Activated CD8-positive, alpha-beta memory T cell treated with anti-CD3 and anti-CD28 coated beads, Interleukin-2, amount 10 ng/mL, durations not matched to agents 7 days and 5 days (primary cell): Measurements from ENCODE around the gene SPEF1. TPM values are rescaled to one million over a fixed set of nuclear protein-coding genes. Genes with fewer than 3 reads are reported as not detected.

Experiments
- ATAC-seq: fragments of 150-1000 bp; cut with Tn5 transposase; one replicate; pipeline ENCODE4 v1.10.0; 2021; ENCODE audit warnings: moderate library complexity
- CTCF ChIA-PET: fragments of 350-600 bp; sonication (Branson Sonifier 250); formaldehyde crosslinking; loops from one replicate; lab custom pipeline; 2021; ENCODE audit warnings: antibody characterized with exemption; lab: Charles Lee
- DNase-seq: peaks from one replicate; pipeline ENCODE4 v3.0.0-alpha.2; 2020
- H3K27ac Mint-ChIP-seq: one replicate; pipeline ENCODE4 v1.8.0; 2021; ENCODE audit warnings: mild to moderate bottlenecking, mixed read lengths
- H3K27me3 Mint-ChIP-seq: one replicate; pipeline ENCODE4 v1.8.0; 2021; ENCODE audit warnings: mixed read lengths
- H3K36me3 Mint-ChIP-seq: one replicate; pipeline ENCODE4 v1.8.0; 2021; ENCODE audit warnings: mild to moderate bottlenecking, mixed read lengths
- H3K4me1 Mint-ChIP-seq: one replicate; pipeline ENCODE4 v1.8.0; 2021; ENCODE audit warnings: mixed read lengths
- H3K4me3 Mint-ChIP-seq: one replicate; pipeline ENCODE4 v1.8.0; 2021; ENCODE audit warnings: mild to moderate bottlenecking, moderate library complexity, mixed read lengths
- H3K9me3 Mint-ChIP-seq: one replicate; pipeline ENCODE4 v1.8.0; 2022; ENCODE audit warnings: low read depth, mixed read lengths
- total RNA-seq, 2 experiments: library from RNA; stranded (reverse); gene quantifications; one replicate each; pipeline ENCODE4 v1.2.3, GENCODE V29; 2021

The SPEF1 gene
- total RNA-seq, 2 experiments from 2014 or later = 0.18 TPM; not detected in 1

DNA sequence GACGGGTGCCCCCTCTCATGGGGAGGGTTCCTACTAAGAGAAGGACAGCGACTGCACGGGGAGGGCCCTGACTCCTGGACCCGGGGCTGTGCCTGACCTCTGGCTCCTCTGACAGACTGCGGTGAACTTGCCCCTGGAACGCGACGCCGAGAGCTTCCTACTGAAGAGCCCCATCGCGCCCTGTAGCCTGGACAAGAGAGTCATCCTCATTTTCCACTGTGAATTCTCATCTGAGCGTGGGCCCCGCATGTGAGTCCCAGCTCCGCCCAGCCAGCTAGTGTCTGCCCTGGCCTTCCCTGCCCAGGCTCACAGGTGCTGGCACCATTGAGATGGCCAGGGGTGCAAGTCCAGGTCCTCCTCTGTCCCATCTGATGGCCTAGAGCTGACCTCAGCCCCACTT, 22.0 kb upstream of the SPEF1 start:
- H3K27ac Mint-ChIP-seq = peak overlapping the region; percentile 25
- peaks cover 75% of the 10 kb centered on the region for H3K36me3 Mint-ChIP-seq
- H3K9me3 Mint-ChIP-seq = no peaks in the 10 kb centered on the region
- no peaks in the 10 kb centered on the region for H3K27me3 Mint-ChIP-seq
- CTCF ChIA-PET = no interaction called here
- peaks cover 67% of the 10 kb centered on the region for H3K4me1 Mint-ChIP-seq
- no peak overlapping the region for H3K4me3 Mint-ChIP-seq
- no peak for ATAC-seq
- DNase-seq = no peak

DNA sequence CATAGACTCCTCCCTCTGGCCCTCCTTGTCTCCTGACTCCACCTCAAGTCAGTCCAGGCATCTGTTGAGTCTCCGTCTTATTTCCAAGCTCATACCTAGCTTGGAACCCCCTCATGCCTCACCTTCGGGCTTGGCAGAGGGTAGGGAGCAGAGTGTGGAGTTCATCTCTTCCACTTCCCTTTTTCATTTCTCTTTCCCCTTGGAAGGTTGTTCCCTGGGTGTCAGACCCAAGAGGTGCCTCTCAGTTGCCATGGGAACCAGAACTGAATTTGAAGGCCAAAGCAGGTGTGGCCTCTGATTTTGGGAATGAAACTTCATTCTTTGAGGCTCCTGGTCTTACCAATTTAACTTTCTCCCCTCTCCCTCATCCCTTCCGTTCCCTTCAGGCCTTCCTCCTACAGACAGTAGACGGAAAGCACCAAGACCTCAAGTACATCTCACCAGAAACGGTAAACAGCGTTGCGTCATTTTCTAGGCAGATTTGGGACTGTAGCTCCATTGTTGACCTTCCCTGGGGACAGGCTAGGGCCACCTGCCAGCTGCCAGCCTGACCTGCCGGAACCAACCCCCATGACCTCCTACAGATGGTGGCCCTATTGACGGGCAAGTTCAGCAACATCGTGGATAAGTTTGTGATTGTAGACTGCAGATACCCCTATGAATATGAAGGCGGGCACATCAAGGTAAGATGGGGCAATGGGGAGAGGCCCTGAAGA, 21.4 kb upstream of the SPEF1 start:
- DNase-seq (no peak), ATAC-seq (no peak)
- Mint-ChIP-seq H3K27ac (no peak overlapping the region), H3K36me3 (peaks cover 81% of the 10 kb centered on the region), H3K4me1 (peaks cover 70% of the 10 kb centered on the region), H3K9me3 (no peaks in the 10 kb centered on the region), H3K27me3 (no peaks in the 10 kb centered on the region), H3K4me3 (no peak overlapping the region)
- CTCF ChIA-PET = interaction anchor here (1.8 to 5.1 kb wide), 2 partner anchors 17 to 52 kb away, joined by 4 to 45 read pairs; partner anchors contain the start of gene AP5S1

DNA sequence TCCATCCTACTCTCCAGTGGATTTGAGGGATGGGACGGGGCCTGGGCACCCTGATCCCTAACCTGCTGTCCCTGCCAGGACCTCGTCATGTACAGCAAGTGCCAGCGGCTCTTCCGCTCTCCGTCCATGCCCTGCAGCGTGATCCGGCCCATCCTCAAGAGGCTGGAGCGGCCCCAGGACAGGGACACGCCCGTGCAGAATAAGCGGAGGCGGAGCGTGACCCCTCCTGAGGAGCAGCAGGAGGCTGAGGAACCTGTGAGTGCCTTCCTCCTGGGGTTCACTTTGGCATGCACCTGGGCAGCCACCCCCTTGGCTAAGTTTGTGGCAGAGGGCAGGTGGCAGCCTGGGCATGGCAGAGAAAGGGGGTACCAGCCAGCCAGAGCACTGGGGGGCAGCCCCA, 20.6 kb upstream of the SPEF1 start:
- no peaks in the 10 kb centered on the region for H3K9me3 Mint-ChIP-seq
- H3K4me1 Mint-ChIP-seq = peaks cover 62% of the 10 kb centered on the region
- no peak overlapping the region for H3K4me3 Mint-ChIP-seq
- H3K27me3 Mint-ChIP-seq = no peaks in the 10 kb centered on the region
- peaks cover 88% of the 10 kb centered on the region for H3K36me3 Mint-ChIP-seq
- DNase-seq (no peak), ATAC-seq (no peak)
- CTCF ChIA-PET = interaction anchor here (1.3 to 5.1 kb wide), 3 partner anchors 9 to 53 kb away, joined by 4 to 45 read pairs (median 5); partner anchors contain the start of gene AP5S1
- H3K27ac Mint-ChIP-seq = peak overlapping the region; percentile 54

DNA sequence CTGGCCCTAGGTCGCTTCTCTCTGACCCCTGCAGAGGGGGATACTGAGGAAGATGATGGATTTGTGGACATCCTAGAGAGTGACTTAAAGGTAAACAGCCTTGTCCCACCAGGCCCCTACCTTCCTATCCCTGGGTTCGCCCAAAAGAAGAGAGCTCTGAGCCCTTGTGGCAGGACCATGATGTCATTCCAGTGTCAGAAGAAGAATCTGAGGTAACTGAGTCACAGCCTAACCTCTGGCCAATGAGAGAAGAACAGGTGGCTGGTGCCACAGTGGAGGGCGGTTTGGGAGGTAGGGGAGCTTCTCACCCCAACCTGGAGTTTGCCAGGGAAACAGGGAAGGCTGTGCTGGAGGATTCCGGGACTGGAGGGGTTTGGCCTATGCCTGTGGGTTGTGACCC, 20.1 kb upstream of the SPEF1 start:
- H3K9me3 Mint-ChIP-seq = no peaks in the 10 kb centered on the region
- H3K4me1 Mint-ChIP-seq = peaks cover 58% of the 10 kb centered on the region
- H3K27me3 Mint-ChIP-seq = no peaks in the 10 kb centered on the region
- H3K27ac Mint-ChIP-seq = peak overlapping the region; percentile 54
- CTCF ChIA-PET = interaction anchor here (1.1 to 5.1 kb wide), 4 partner anchors 10 to 53 kb away, joined by 3 to 45 read pairs (median 4); partner anchors contain the start of gene AP5S1
- ATAC-seq (no peak), DNase-seq (no peak)
- peaks cover 88% of the 10 kb centered on the region for H3K36me3 Mint-ChIP-seq
- H3K4me3 Mint-ChIP-seq = no peak overlapping the region

DNA sequence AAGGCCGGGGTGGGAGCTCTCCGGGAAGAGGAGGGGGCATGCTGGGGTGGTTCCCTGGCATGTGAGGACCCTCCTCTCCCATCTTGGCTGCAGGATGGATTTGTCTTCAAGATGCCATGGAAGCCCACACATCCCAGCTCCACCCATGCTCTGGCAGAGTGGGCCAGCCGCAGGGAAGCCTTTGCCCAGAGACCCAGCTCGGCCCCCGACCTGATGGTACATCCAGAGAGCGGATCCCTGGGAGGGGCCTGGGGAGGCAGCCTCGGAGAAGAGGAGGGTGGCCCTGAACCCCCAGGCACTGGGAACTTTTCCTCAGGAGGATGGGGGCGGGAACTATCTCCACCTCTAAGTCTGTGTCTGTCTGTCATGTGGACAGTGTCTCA, 19.6 kb upstream of the SPEF1 start:
- CTCF ChIA-PET = interaction anchor here (1.1 to 5.1 kb wide), 4 partner anchors 10 to 54 kb away, joined by 3 to 45 read pairs (median 4); partner anchors contain the start of gene AP5S1
- Mint-ChIP-seq H3K4me1 (peaks cover 56% of the 10 kb centered on the region), H3K27ac (peak overlapping the region; percentile 54), H3K9me3 (no peaks in the 10 kb centered on the region), H3K27me3 (no peaks in the 10 kb centered on the region), H3K4me3 (no peak overlapping the region), H3K36me3 (peaks cover 85% of the 10 kb centered on the region)
- ATAC-seq (no peak), DNase-seq (no peak)

DNA sequence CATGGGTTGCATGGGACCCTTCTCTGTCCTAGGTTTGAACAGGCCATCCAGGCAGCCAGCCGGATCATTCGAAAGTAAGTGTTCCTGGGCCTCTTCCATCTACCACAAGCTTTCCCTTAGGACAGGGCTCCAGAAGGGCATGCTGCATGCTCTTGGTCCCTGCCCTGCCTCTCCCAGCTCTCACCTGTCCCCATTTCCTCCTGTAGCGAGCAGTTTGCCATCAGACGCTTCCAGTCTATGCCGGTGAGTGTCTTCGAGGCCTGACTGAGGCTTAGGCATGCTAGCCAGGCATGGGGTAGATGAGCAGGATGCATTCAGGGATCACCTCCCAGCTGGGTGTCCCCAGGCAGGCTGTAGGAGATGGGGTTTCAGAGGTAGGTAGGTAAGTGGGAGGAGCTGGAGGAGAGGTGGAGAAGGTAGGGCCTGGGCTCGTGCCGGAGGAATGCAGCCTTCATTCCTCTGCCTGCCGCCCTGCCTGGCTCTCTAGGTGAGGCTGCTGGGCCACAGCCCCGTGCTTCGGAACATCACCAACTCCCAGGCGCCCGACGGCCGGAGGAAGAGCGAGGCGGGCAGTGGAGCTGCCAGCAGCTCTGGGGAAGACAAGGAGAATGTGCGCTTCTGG, 19.1 kb upstream of the SPEF1 start:
- no peaks in the 10 kb centered on the region for H3K9me3 Mint-ChIP-seq
- CTCF ChIA-PET = interaction anchor here (0.9 to 5.1 kb wide), 6 partner anchors 10 to 19 kb away, joined by 3 to 45 read pairs (median 4); partner anchors contain the start of genes AP5S1 and CENPB
- no peaks in the 10 kb centered on the region for H3K27me3 Mint-ChIP-seq
- H3K27ac Mint-ChIP-seq = peak overlapping the region; percentile 85
- ATAC-seq = no peak
- peaks cover 80% of the 10 kb centered on the region for H3K36me3 Mint-ChIP-seq
- no peak for DNase-seq
- H3K4me1 Mint-ChIP-seq = peaks cover 54% of the 10 kb centered on the region
- H3K4me3 Mint-ChIP-seq = no peak overlapping the region

DNA sequence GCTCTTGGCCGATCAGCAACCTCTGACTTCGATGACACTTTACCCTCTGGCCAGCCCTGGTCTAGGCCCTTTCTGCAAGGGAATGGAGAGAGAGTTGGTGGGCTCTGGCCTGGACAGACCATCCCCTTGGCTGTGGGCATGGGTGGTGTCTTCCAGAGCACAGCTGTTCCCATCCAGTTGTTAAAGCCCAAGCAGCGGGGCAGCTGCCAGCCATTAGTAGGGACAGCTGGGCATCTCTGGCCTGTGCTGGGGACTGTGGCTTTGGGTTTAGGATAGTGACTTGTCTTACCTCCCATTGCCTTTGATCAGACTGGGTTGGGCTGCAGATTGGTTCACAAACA, 17.6 kb upstream of the SPEF1 start:
- ATAC-seq (no peak), DNase-seq (no peak)
- Mint-ChIP-seq H3K27ac (peak overlapping the region; percentile 85), H3K4me3 (peak overlapping the region; percentile 94), H3K4me1 (peaks cover 54% of the 10 kb centered on the region), H3K9me3 (no peaks in the 10 kb centered on the region), H3K36me3 (peaks cover 67% of the 10 kb centered on the region), H3K27me3 (no peaks in the 10 kb centered on the region)
- CTCF ChIA-PET = interaction anchor here (0.8 to 5.1 kb wide), 3 partner anchors 12 to 21 kb away, joined by 3 to 45 read pairs (median 3); partner anchors contain the start of gene AP5S1

DNA sequence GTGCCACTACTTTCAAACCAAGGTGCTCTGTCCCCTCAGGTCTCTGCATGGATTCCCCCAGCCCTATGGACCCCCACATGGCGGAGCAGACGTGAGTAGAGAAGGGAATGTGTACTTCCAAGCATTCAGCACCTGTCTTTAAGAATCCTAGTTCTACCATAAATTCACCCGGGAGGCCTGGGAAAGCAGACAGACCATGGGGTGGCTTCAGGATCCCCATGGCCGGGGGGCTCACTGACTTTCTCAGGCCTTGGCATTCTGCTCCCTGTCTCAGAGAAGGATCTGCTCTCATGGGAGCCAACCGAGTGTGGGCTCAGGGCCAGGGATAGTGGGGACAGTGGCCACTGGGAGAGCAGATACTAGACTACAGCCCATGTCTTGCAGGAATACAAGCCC, 17.1 kb upstream of the SPEF1 start:
- ATAC-seq = no peak
- no peaks in the 10 kb centered on the region for H3K9me3 Mint-ChIP-seq

DNA sequence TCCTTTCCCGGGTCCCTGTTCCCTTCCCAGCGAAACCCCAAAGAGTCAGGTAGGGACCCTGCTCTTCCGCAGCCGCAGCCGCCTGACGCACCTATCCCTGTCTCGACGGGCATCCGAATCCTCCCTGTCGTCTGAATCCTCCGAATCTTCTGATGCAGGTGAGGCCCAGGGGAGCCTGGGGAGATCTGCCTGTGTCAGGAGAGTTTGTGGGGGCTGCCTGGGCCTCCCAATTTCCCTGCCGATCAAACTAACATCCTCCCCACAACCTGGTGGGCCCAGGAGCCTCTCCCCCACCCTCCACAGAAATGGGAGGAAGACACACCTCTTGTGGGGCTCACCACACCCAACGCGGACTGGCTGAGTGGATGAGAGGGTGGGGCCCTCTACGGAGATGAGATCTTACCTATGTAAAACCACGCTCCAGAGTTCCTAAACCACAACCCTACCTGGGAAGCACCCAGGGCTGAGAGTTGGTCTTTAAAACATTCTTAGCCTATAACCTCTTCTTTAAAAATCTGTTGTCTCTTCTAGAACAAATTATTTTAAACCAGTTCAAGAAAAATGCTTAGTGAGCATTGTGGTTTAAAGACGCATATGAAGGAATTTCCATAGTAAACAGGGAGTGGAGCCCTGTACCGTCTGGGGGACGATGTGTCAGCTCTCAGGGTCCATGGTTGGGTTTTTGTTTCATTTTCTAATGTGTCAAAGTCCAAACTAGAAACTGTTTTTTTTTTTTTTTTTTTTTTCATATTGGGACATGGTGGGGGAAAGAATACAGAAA, 16.5 kb upstream of the SPEF1 start:
- peaks cover 45% of the 10 kb centered on the region for H3K4me1 Mint-ChIP-seq
- DNase-seq (peak; percentile 83), ATAC-seq (peak; percentile 35)
- peak overlapping the region; percentile 94 for H3K4me3 Mint-ChIP-seq
- no peaks in the 10 kb centered on the region for H3K27me3 Mint-ChIP-seq
- CTCF ChIA-PET = interaction anchor here (5.1 kb wide), 1 partner anchor 22 kb away, joined by 45 read pairs; the partner anchor contains the start of gene AP5S1
- H3K9me3 Mint-ChIP-seq = no peaks in the 10 kb centered on the region
- peak overlapping the region; percentile 85 for H3K27ac Mint-ChIP-seq
- H3K36me3 Mint-ChIP-seq = peaks cover 56% of the 10 kb centered on the region

More for the DNA sequence above, 17.1 kb upstream of the SPEF1 start:
- Mint-ChIP-seq H3K4me1 (peaks cover 49% of the 10 kb centered on the region), H3K36me3 (peaks cover 62% of the 10 kb centered on the region), H3K4me3 (peak overlapping the region; percentile 94), H3K27ac (peak overlapping the region; percentile 85), H3K27me3 (no peaks in the 10 kb centered on the region)
- DNase-seq = no peak
- CTCF ChIA-PET = interaction anchor here (1.0 to 5.1 kb wide), 2 partner anchors 11 to 21 kb away, joined by 3 to 45 read pairs; partner anchors contain the start of gene AP5S1

DNA sequence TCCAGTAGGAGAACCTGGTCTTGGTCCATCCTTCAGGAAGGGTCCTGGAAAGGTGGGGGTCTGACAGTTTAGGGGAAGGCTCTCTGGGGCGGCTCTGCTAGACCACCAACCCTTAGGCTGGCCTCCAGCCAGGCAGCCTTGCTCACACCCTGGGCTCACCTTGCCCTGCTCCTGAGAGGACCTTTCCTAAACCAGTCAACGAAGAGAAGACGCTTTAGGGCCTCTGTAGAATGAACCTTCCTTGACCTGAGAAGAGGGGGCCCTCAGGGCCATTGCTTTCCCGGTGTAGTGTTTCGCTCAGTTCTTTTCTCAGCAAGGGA, 15.9 kb upstream of the SPEF1 start:
- H3K27ac Mint-ChIP-seq = peak overlapping the region; percentile 85
- H3K4me1 Mint-ChIP-seq = peaks cover 40% of the 10 kb centered on the region
- CTCF ChIA-PET = no interaction called here
- ATAC-seq (no peak), DNase-seq (no peak)
- H3K36me3 Mint-ChIP-seq = peaks cover 51% of the 10 kb centered on the region
- H3K27me3 Mint-ChIP-seq = no peaks in the 10 kb centered on the region
- H3K4me3 Mint-ChIP-seq = peak overlapping the region; percentile 94
- no peaks in the 10 kb centered on the region for H3K9me3 Mint-ChIP-seq

DNA sequence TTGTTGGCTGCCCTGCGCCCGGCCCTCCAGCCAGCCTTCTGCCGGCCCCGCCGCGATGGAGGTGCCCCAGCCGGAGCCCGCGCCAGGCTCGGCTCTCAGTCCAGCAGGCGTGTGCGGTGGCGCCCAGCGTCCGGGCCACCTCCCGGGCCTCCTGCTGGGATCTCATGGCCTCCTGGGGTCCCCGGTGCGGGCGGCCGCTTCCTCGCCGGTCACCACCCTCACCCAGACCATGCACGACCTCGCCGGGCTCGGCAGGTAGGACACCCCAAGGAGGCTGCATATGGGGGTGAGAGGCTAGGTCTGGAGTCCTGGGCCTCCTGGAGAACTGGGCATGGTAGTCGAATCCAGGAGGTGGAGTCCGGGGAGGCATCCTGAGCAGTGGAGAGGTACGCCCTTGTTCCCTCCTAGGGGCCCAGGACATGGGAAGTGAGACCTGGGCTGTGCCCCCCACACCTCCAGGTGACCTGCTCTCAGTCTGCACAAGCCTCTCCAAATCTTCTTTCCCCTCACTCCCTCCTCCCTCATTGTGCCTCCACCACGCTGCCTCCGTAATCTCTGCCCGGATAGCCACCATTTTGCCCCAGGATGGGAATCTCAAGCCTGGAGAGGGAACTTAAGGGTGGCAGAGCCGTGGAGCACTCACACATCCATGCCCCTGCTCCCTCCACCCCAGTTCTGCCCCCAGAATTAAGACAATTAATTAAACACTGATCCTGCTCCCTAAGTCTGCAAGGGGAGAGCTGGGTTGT, 15.4 kb upstream of the SPEF1 start:
- Mint-ChIP-seq H3K4me1 (peaks cover 40% of the 10 kb centered on the region), H3K27ac (peak overlapping the region; percentile 85), H3K27me3 (no peaks in the 10 kb centered on the region), H3K9me3 (no peaks in the 10 kb centered on the region), H3K4me3 (peak overlapping the region; percentile 94), H3K36me3 (peaks cover 49% of the 10 kb centered on the region)
- DNase-seq (peak; percentile 53), ATAC-seq (peak; percentile 0)
- CTCF ChIA-PET = interaction anchor here (1.1 to 2.3 kb wide), 6 partner anchors 9 to 80 kb away, joined by 3 to 51 read pairs (median 8); partner anchors contain the start of genes AP5S1 and CENPB
